ENCODE results near the gene STXBP2.
"Not testable (repeated sequence)": the region's sequence is repeated elsewhere in the genome, so short reads cannot be mapped to it uniquely, and the experiment has no call there.

DNA sequence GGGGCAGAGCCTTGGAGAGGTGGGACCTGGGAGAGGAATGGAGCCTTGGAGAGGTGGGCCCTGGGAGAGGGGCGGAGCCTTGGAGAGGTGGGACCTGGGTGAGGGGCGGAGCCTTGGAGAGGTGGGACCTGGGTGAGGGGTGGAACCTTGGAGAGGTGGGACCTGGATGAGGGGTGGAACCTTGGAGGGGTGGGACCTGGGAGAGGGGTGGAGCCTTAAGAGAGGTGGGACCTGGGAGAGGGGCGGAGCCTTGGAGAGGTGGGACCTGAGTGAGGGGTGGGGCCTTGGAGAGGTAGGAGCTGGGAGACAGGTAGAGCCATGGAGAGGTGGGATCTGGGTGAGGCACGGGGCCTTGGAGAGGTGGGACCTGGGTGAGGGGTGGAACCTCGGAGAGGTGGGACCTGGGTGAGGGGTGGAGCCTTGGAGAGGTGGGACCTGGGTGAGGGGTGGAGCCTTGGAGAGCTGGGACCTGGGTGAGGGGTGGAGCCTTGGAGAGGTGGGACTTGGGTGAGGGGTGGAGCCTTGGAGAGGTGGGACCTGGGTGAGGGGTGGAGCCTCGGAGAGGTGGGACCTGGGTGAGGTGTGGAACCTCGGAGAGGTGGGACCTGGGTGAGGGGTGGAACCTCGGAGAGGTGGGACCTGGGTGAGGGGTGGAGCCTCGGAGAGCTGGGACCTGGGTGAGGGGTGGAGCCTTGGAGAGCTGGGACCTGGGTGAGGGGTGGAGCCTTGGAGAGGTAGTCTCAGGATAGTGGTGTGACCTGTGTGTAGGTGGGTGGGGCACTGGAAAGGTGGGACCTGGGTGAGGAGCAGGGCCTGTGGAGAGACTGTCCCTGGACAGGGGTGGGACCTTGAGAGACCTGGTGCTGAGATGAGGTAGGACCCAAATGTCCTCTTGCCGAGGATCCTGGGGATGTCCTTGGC lies 7.0 kb downstream of the STXBP2 start:
- TF ChIP-seq, protein P1, sequence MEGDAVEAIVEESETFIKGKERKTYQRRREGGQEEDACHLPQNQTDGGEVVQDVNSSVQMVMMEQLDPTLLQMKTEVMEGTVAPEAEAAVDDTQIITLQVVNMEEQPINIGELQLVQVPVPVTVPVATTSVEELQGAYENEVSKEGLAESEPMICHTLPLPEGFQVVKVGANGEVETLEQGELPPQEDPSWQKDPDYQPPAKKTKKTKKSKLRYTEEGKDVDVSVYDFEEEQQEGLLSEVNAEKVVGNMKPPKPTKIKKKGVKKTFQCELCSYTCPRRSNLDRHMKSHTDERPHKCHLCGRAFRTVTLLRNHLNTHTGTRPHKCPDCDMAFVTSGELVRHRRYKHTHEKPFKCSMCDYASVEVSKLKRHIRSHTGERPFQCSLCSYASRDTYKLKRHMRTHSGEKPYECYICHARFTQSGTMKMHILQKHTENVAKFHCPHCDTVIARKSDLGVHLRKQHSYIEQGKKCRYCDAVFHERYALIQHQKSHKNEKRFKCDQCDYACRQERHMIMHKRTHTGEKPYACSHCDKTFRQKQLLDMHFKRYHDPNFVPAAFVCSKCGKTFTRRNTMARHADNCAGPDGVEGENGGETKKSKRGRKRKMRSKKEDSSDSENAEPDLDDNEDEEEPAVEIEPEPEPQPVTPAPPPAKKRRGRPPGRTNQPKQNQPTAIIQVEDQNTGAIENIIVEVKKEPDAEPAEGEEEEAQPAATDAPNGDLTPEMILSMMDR (IDR thresholded peaks at IDR 0.05; ENCODE audit: low read depth, low read length), result not testable (repeated sequence)
- TF ChIP-seq EZH2phosphoT487 (IDR thresholded peaks at IDR 0.05; ENCODE audit: low read depth), result not testable (repeated sequence)
